ENCODE measurements around the gene C1QTNF4.
"Not testable (repeated sequence)": the region's sequence is repeated elsewhere in the genome, so short reads cannot be mapped to it uniquely, and the experiment has no call there.

C1QTNF4 gene

DNA sequence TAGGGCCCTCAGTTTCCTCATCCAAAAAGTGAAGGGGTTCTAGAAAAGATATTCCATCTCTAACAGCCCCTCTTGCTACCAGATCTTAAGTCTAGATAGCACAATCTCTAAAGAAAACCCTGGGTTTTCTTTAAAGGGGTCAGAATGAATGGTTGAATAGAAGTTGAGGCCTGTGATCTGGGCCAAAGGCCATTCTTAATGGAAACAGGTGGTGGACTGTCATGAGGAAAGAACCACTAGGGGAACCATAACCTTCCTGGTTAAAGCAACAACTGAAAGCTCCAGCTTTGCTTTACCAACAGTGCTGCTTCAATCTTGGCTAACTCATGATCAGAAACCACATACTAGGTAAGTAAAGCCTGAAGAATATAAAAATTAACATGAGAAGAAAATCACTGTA, 43.1 kb downstream of the C1QTNF4 start:
- no peaks in the 10 kb centered on the region for H3K27me3 ChIP-seq (ENCODE audit: low read depth)
- H3K4me3 ChIP-seq = peak overlapping the region; percentile 91
- H3K4me1 ChIP-seq = peaks cover 19% of the 10 kb centered on the region
- DNase-seq (ENCODE audit: low spot score in 2 of 2) = peak in 1 of 2 experiments; percentile 37
- in situ Hi-C loops (cut with MboI; ENCODE audit: low sequenced_read_pairs) = no loop called here
- no peaks in the 10 kb centered on the region for H3K9me3 ChIP-seq
- H3K36me3 ChIP-seq (replicated peaks) = no peaks in the 10 kb centered on the region; the same call in none of the 2 replicates

DNA sequence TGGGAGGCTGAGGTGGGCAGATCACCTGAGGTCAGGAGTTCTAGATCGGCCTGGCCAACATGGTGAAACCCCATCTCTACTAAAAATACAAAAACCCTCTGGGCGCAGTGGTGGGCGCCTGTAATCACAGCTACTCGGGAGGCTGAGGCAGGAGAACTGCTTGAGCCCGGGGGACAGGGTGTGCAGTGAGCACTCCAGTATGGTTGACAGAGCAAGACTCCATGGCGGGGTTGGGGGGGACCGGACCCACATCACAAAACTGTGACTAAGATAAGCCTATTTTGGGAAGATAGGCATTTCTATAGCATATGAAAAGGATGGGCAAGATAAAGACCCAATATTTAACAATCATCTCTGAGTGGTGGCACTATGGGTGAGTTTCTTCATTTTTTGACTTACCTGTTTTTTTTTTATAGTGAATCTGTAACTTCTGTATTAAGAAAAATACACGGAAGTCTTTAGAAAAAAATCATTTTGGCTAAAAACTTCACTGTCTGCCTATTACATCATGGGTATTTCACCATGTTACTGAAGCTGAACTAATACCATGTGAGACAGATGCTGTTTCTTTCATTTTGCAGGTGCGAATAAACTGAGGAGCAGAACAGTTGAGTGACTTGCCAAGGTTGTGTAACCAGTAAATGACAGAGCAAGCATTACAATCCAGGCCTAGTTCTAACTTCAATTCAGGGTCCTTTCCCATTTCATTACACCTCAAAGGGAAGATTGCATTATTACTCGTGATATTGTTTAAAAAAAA, 43.7 kb downstream of the C1QTNF4 start:
- no peaks in the 10 kb centered on the region for H3K27me3 ChIP-seq (ENCODE audit: low read depth)
- in situ Hi-C loops (cut with MboI; ENCODE audit: low sequenced_read_pairs) = no loop called here
- no peaks in the 10 kb centered on the region; the same call in none of the 2 replicates for H3K36me3 ChIP-seq (replicated peaks)
- no peak for DNase-seq (ENCODE audit: low spot score in 2 of 2)
- H3K9me3 ChIP-seq = no peaks in the 10 kb centered on the region
- H3K4me3 ChIP-seq = no peak overlapping the region
- H3K4me1 ChIP-seq = peaks cover 19% of the 10 kb centered on the region

DNA sequence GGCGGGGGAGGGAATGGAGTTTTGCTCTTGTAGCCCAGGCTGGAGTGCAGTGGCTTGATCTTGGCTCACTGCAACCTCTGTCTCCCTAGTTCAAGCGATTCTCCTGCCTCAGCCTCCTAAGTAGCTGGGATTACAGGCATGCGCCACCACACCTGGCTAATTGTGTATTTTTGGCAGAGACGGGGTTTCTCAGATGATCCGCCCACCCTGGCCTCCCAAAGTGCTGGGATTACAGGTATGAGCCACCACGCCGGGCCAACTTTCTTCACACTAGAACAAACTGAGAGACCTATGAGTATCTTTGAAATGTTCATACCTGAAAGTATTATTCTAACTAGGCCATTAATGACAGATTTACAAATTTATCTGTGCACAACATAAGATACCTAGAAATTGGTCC, 47.9 kb downstream of the C1QTNF4 start:
- H3K9me3 ChIP-seq; DNase-seq (ENCODE audit: low spot score in 2 of 2); in situ Hi-C loops (cut with MboI; ENCODE audit: low sequenced_read_pairs); H3K36me3 ChIP-seq (replicated peaks); H3K4me3 ChIP-seq; H3K27me3 ChIP-seq (ENCODE audit: low read depth): not testable (repeated sequence)
- peaks cover 21% of the 10 kb centered on the region for H3K4me1 ChIP-seq

DNA sequence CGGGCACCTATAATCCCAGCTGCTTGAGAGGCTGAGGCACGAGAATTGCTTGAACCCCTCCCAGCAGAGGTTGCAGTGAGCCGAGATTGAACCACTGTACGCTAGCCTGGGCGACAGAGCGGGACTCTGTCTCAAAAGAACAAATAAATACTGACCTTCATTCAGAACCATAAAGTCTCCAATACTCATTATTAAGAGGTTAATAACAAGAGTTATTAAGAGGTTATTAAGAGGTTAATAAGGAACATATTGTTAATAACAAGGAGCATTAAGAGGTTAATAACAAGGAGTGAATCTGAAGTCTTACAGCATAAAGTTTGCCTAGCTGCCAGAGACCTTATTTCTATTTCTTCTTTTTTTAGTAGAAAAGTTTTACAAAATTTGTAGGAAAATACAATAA, 48.9 kb downstream of the C1QTNF4 start:
- no peak overlapping the region for H3K4me3 ChIP-seq
- DNase-seq (ENCODE audit: low spot score in 2 of 2) = no peak
- peaks cover 23% of the 10 kb centered on the region for H3K4me1 ChIP-seq
- no peaks in the 10 kb centered on the region; the same call in 1 of the 2 replicates for H3K36me3 ChIP-seq (replicated peaks)
- no peaks in the 10 kb centered on the region for H3K27me3 ChIP-seq (ENCODE audit: low read depth)
- in situ Hi-C loops (cut with MboI; ENCODE audit: low sequenced_read_pairs) = no loop called here
- H3K9me3 ChIP-seq = no peaks in the 10 kb centered on the region

DNA sequence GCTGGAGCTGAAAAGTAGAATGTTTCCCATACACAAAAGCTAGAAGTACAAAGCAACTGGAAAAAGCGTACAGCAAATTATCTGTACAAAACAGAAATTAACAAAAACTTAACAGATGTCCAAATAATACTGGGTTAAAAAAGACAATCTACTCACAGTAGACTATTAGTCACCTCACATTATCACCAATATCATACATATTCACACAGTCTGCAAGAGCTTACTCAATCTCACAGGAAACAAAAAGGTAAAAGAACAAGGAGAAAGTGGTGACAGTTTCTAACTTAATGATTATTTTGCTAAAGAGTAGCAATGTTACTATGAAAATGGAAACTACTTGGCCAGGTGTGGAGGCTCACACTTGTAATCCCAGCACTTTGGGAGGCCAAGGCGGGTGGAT, 53.1 kb downstream of the C1QTNF4 start:
- Histone ChIP-seq H3K4me3 (no peak overlapping the region), H3K9me3 (no peaks in the 10 kb centered on the region), H3K36me3 (replicated peaks) (peaks cover 4% of the 10 kb centered on the region), H3K4me1 (peaks cover 45% of the 10 kb centered on the region), H3K27me3 (ENCODE audit: low read depth) (no peaks in the 10 kb centered on the region)
- no peak for DNase-seq (ENCODE audit: low spot score in 2 of 2)
- in situ Hi-C loops (cut with MboI; ENCODE audit: low sequenced_read_pairs) = no loop called here

DNA sequence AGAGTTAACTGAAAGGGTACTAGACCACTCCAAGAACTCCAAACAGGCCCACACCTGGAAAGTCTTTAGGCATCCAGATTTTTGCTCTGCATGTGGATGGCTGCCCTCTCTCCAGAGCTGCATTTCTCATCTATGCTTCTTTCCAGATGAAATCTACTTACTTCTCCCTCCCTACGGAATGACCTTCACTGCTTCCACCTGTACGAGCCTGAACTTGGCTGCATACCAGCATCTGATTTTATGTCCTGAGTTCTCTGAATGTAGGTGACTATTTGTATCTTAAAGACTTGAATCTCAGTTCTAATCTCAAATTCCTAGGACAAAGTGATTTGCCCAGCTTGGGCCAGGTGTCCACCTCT, 54.6 kb downstream of the C1QTNF4 start:
- Histone ChIP-seq H3K4me3 (no peak overlapping the region), H3K36me3 (replicated peaks) (peaks cover 7% of the 10 kb centered on the region), H3K4me1 (peaks cover 45% of the 10 kb centered on the region), H3K27me3 (ENCODE audit: low read depth) (no peaks in the 10 kb centered on the region), H3K9me3 (no peaks in the 10 kb centered on the region)
- DNase-seq (ENCODE audit: low spot score in 2 of 2) = no peak
- in situ Hi-C loops (cut with MboI; ENCODE audit: low sequenced_read_pairs) = no loop called here
